Smooth muscle cell (in vitro differentiated cells): ENCODE results near the gene DHFR. TPM values are rescaled to one million over a fixed set of nuclear protein-coding genes. Genes with fewer than 3 reads are reported as not detected.

ENCODE experiments used
- DNase-seq: peaks from one replicate; lab custom pipeline; 2025; ENCODE audit not compliant: unreplicated experiment; lab: John Stamatoyannopoulos, UW
- H2AFZ ChIP-seq: fragments of 200-600 bp; sonication (generic); 2 replicates; pipeline ENCODE4 v1.6.0; 2016; ENCODE audit warnings: antibody characterized with exemption, low read depth, mild to moderate bottlenecking
- H3F3A ChIP-seq: fragments of 200-600 bp; sonication (generic); 2 replicates; pipeline ENCODE4 v1.6.0; 2017; ENCODE audit warnings: antibody characterized with exemption, low read depth
- H3K27ac ChIP-seq: fragments of 200-600 bp; sonication (generic); 2 replicates; pipeline ENCODE4 v1.5.1; 2016; ENCODE audit warnings: low read depth, mild to moderate bottlenecking
- H3K27me3 ChIP-seq: fragments of 200-600 bp; sonication (generic); 2 replicates; pipeline ENCODE4 v1.6.1; 2016; ENCODE audit warnings: low read depth, mild to moderate bottlenecking
- H3K36me3 ChIP-seq: fragments of 200-600 bp; sonication (generic); 2 replicates; pipeline ENCODE4 v1.5.1; 2016; ENCODE audit warnings: low read depth
- H3K4me1 ChIP-seq: fragments of 200-600 bp; sonication (generic); 2 replicates; pipeline ENCODE4 v1.5.1; 2016; ENCODE audit warnings: low read depth
- H3K4me2 ChIP-seq: fragments of 200-600 bp; sonication (generic); 2 replicates; pipeline ENCODE4 v1.6.0; 2016; ENCODE audit warnings: mild to moderate bottlenecking
- H3K4me3 ChIP-seq: fragments of 200-600 bp; sonication (generic); 2 replicates; pipeline ENCODE4 v1.5.1; 2016; ENCODE audit warnings: mild to moderate bottlenecking
- H3K79me2 ChIP-seq: fragments of 200-600 bp; sonication (generic); 2 replicates; pipeline ENCODE4 v1.6.0; 2016; ENCODE audit warnings: low read depth, mild to moderate bottlenecking
- H3K9ac ChIP-seq: fragments of 200-600 bp; sonication (generic); 2 replicates; pipeline ENCODE4 v1.6.0; 2016; ENCODE audit warnings: low read depth
- H3K9me3 ChIP-seq: fragments of 200-600 bp; sonication (generic); replicated peaks from 2 replicates; pipeline ENCODE4 v1.5.1; 2016; ENCODE audit warnings: low read depth
- H4K20me1 ChIP-seq: fragments of 200-600 bp; sonication (generic); 2 replicates; pipeline ENCODE4 v1.6.0; 2016; ENCODE audit warnings: low read depth
- WGBS: methylation state at CpG from one replicate; pipeline ENCODE4 v1.1.7; 2016; ENCODE audit warnings: low lambda C conversion rate; 5-methylcytosine and 5-hydroxymethylcytosine counted together
- polyA plus RNA-seq: library from polyadenylated mRNA; unstranded; fragments of >200 nt; fragmentation: Nextera tagmentation; extraction: Ambion mirVana; gene quantifications from 2 replicates; pipeline ENCODE4 v1.2.1, GENCODE V29; 2016
- total RNA-seq: library from RNA; depleted of rRNA; stranded (reverse); fragments of >200 nt; gene quantifications from 2 replicates; pipeline ENCODE4 v1.2.3, GENCODE V29; 2014
- TF ChIP-seq, protein P1 (sequence below): fragments of 200-600 bp; sonication (generic); IDR thresholded peaks from 2 replicates; pipeline ENCODE4 v1.5.1; 2017; ENCODE audit warnings: borderline replicate concordance, mild to moderate bottlenecking, antibody characterized with exemption; ENCODE audit not compliant: insufficient read depth, poor library complexity, severe bottlenecking

Gene DHFR
- total and polyA plus RNA-seq, 2 experiments from 2014 or later = 7.4 to 16.5 TPM

DNA sequence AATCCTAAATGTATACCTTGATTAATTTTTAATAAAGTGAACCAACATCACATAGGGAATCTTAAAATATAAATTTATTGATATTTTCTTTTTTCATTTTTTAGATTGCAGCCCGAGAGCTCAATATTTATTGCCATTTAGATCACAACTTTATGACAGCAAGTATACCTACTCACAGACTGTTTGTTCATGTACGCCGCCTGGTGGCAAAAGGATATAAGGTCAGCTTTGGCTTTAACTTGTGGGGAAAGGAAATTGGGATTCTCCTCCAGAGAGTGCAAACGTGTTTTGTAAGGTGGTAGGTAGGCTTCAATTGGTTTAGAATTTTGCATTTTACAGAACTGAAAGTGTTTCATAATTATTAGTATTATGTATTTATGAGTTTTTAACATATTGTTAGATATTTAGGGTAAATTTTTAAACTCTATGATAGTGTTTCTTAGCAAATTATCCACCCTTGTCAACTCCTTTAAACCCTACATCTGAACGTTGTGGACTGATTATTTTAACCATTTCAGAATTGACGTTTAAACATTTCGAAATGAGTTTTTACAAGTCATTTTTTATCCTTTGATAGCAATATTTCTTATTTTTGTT is 17.5 kb upstream of the DHFR start:
- DNase-seq = no peak
- 27% methylated on average over 7 of the region's 7 CpGs for WGBS
- no peak overlapping the region for H3K9ac ChIP-seq

DNA sequence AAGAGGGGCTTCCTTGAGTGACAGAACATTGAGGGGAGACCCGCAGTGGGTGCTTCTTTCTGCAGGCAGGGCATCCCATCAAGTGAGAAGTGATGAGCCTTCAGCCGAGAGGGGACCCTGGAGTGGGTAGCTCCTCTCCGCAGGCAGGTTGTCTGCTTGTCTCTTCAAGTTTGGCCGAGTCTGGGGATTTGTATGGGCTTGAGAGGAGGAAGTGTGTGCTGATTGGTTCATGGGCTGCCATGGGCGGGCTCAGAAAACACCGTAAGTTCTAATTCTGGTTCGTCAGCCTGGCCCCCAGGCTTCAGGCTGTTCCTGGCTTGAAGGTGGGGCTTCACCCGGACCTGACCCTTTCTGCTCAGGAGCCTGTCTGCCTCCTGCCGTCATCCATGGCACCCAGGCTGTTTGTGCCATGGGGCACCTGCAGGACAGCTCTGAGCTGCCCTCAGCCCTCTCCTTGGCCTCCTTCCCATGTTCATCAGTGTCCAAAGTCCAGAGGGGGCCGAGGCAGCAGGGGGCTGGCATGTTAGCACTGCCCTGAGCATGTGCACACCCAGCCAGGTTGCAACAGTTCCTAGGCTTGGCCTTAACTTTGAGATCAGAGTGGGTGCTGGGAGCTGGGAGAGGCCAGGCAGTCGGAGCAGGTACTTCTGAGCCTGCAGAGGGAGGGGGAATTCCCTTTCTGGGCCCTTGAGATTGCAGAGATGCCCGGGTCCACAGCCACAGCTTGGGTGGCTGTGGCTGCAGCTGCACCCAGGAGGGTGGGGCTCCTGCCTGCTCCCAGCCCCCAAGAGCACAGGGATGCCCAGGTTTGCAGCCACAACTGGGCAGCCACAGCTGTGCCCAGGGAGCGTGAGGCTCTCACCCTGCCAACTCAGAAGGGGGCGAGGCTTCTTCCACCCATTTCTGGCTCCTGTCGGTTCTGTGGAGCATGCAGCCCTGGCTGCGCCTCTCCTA is 13.5 kb upstream of the DHFR start:
- no peak for DNase-seq
- Histone ChIP-seq H3K4me1 (no peaks in the 10 kb centered on the region), H2AFZ (no peak overlapping the region), H3K79me2 (no peaks in the 10 kb centered on the region), H3K4me3 (no peak overlapping the region), H3K9me3 (no peaks in the 10 kb centered on the region), H3K27me3 (no peaks in the 10 kb centered on the region), H4K20me1 (no peaks in the 10 kb centered on the region), H3F3A (peaks cover 6% of the 10 kb centered on the region), H3K9ac (no peak overlapping the region), H3K27ac (no peak overlapping the region), H3K36me3 (peaks cover 2% of the 10 kb centered on the region), H3K4me2 (no peak overlapping the region)
- TF ChIP-seq, protein P1, sequence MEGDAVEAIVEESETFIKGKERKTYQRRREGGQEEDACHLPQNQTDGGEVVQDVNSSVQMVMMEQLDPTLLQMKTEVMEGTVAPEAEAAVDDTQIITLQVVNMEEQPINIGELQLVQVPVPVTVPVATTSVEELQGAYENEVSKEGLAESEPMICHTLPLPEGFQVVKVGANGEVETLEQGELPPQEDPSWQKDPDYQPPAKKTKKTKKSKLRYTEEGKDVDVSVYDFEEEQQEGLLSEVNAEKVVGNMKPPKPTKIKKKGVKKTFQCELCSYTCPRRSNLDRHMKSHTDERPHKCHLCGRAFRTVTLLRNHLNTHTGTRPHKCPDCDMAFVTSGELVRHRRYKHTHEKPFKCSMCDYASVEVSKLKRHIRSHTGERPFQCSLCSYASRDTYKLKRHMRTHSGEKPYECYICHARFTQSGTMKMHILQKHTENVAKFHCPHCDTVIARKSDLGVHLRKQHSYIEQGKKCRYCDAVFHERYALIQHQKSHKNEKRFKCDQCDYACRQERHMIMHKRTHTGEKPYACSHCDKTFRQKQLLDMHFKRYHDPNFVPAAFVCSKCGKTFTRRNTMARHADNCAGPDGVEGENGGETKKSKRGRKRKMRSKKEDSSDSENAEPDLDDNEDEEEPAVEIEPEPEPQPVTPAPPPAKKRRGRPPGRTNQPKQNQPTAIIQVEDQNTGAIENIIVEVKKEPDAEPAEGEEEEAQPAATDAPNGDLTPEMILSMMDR = no peak
- 91% methylated on average over 16 of the region's 16 CpGs for WGBS

More for the DNA sequence above, 17.5 kb upstream of the DHFR start:
- H3K27ac ChIP-seq = no peak overlapping the region
- H2AFZ ChIP-seq = no peak overlapping the region
- H3K27me3 ChIP-seq = no peaks in the 10 kb centered on the region
- no peaks in the 10 kb centered on the region for H3K9me3 ChIP-seq
- no peak overlapping the region for H3K4me2 ChIP-seq
- TF ChIP-seq, protein P1 = peak; percentile 86
- no peak overlapping the region for H3K4me3 ChIP-seq
- peaks cover 6% of the 10 kb centered on the region for H3F3A ChIP-seq
- peaks cover 2% of the 10 kb centered on the region for H3K36me3 ChIP-seq
- no peaks in the 10 kb centered on the region for H4K20me1 ChIP-seq
- H3K4me1 ChIP-seq = no peaks in the 10 kb centered on the region
- H3K79me2 ChIP-seq = no peaks in the 10 kb centered on the region

DNA sequence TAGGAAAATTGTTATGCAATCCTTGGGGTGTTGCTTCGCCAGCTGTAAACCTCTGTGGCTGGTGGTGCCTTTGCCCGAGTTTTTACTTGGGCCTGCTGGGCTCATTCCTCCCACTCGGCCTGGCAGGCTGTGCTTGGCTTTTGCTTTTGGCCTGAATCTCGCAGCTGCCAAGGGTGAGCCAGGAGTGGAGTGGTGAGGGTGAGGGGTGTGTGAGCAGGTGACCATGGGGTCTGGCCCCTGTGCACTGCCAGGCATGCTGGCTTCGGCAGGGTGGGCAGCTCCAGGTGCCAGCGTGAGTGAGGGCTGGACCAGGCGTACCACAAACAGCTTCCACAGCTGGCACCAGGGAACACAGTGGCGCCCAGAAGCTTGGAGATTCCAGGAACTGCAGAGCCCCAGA is 12.6 kb upstream of the DHFR start:
- no peak overlapping the region for H3K4me2 ChIP-seq
- no peak overlapping the region for H3K4me3 ChIP-seq
- no peaks in the 10 kb centered on the region for H3K36me3 ChIP-seq
- no peaks in the 10 kb centered on the region for H3K9me3 ChIP-seq
- TF ChIP-seq, protein P1 = no peak
- H4K20me1 ChIP-seq = no peaks in the 10 kb centered on the region
- DNase-seq = no peak
- no peak overlapping the region for H3K9ac ChIP-seq
- H2AFZ ChIP-seq = no peak overlapping the region
- H3K27me3 ChIP-seq = no peaks in the 10 kb centered on the region
- H3K4me1 ChIP-seq = no peaks in the 10 kb centered on the region
- peaks cover 6% of the 10 kb centered on the region for H3F3A ChIP-seq
- 98% methylated on average over 8 of the region's 8 CpGs for WGBS
- no peak overlapping the region for H3K27ac ChIP-seq
- H3K79me2 ChIP-seq = no peaks in the 10 kb centered on the region
